Adipocyte (in vitro differentiated cells): ENCODE data around the gene CCT2.
"Not testable (repeated sequence)": the region's sequence is repeated elsewhere in the genome, so short reads cannot be mapped to it uniquely, and the experiment has no call there.

Experiments
- DNase-seq: peaks from one replicate; pipeline ENCODE4 v3.0.0-alpha.2; 2015; ENCODE audit warnings: low read depth
- H3K27me3 ChIP-seq: replicated peaks from 2 replicates; pipeline ENCODE4 v1.7.0; 2013; ENCODE audit warnings: mild to moderate bottlenecking, low read length, moderate library complexity; ENCODE audit not compliant: control insufficient read depth, insufficient read depth
- H3K36me3 ChIP-seq: 2 replicates; pipeline ENCODE4 v1.7.0; 2013; ENCODE audit warnings: low read length, mild to moderate bottlenecking, moderate library complexity; ENCODE audit not compliant: control insufficient read depth, insufficient read depth, severe bottlenecking
- H3K4me1 ChIP-seq: 2 replicates; pipeline ENCODE4 v1.7.0; 2013; ENCODE audit warnings: mild to moderate bottlenecking, low read length, moderate library complexity; ENCODE audit not compliant: control insufficient read depth, insufficient read depth
- H3K4me3 ChIP-seq: 2 replicates; pipeline ENCODE4 v1.7.0; 2013; ENCODE audit warnings: mild to moderate bottlenecking, low read length, moderate library complexity
- H3K9ac ChIP-seq: 2 replicates; pipeline ENCODE4 v1.7.0; 2013; ENCODE audit warnings: mild to moderate bottlenecking, low read length, moderate library complexity
- H3K9me3 ChIP-seq: 2 replicates; pipeline ENCODE4 v1.7.0; 2013; ENCODE audit warnings: mild to moderate bottlenecking, low read length, moderate library complexity; ENCODE audit not compliant: control insufficient read depth

CCT2 gene

GRCh38 chr12:69589082-69589481 is 3.8 kb downstream of the CCT2 start:
- no peaks in the 10 kb centered on the region for H3K9me3 ChIP-seq
- DNase-seq = no peak
- H3K9ac ChIP-seq = no peak overlapping the region
- H3K36me3 ChIP-seq = peaks cover 74% of the 10 kb centered on the region
- no peak overlapping the region for H3K4me3 ChIP-seq
- H3K27me3 ChIP-seq = no peaks in the 10 kb centered on the region
- peaks cover 7% of the 10 kb centered on the region for H3K4me1 ChIP-seq

- Histone ChIP-seq H3K27me3 (no peaks in the 10 kb centered on the region), H3K4me1 (no peaks in the 10 kb centered on the region), H3K9me3 (no peaks in the 10 kb centered on the region), H3K4me3 (no peak overlapping the region), H3K36me3 (peaks cover 99% of the 10 kb centered on the region), H3K9ac (no peak overlapping the region)
- no peak for DNase-seq
Observed at GRCh38 chr12:69595689-69596088, 10.4 kb downstream of the CCT2 start.

- H3K4me3 ChIP-seq = no peak overlapping the region
- no peak overlapping the region for H3K9ac ChIP-seq
- peaks cover 99% of the 10 kb centered on the region for H3K36me3 ChIP-seq
- H3K9me3 ChIP-seq = no peaks in the 10 kb centered on the region
- H3K27me3 ChIP-seq = no peaks in the 10 kb centered on the region
- no peak for DNase-seq
- no peaks in the 10 kb centered on the region for H3K4me1 ChIP-seq
Observed at GRCh38 chr12:69598174-69598753, 13.0 kb downstream of the CCT2 start.

- peaks cover 77% of the 10 kb centered on the region for H3K36me3 ChIP-seq
- DNase-seq = no peak
- no peak overlapping the region for H3K9ac ChIP-seq
- H3K27me3 ChIP-seq = no peaks in the 10 kb centered on the region
- no peak overlapping the region for H3K4me3 ChIP-seq
- no peaks in the 10 kb centered on the region for H3K9me3 ChIP-seq
- H3K4me1 ChIP-seq = no peaks in the 10 kb centered on the region
Observed at GRCh38 chr12:69600804-69601203, 15.5 kb downstream of the CCT2 start.

DNA sequence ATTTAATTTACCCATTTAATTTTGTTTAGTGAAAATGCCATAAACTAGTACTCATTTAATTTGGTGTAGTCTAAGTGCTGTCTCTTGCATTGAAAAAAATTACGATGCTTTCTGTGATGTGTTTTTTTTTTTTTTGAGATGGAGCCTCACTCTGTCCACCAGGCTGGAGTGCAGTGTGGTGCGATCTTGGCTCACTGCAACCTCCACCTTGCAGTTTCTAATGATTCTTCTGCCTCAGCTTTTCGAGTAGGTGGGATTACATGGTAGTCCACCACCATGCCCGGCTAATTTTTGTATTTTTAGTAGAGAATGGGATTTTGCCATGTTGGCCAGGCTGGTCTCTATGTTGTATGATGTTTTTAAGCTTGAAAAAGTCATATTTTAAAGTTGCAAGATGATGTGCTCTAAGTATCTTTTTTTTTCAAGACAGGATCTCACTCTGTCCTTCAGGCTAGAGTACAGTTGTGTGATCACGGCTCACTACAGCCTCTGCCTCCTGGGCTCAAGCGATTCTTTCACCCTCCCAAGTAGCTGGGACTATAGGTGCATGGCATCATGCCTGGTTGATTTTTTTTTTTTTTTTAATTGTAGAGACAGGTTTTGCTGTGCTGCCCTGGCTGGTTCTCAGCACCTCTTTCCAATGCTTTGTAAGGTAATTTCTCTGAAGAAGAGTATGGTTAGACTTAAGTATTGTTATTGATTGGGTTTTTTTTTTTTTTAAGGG is 16.9 kb downstream of the CCT2 start:
- Histone ChIP-seq H3K36me3 (peaks cover 64% of the 10 kb centered on the region), H3K9ac (no peak overlapping the region), H3K27me3 (no peaks in the 10 kb centered on the region), H3K4me3 (no peak overlapping the region), H3K4me1 (no peaks in the 10 kb centered on the region), H3K9me3 (no peaks in the 10 kb centered on the region)
- DNase-seq = no peak

GRCh38 chr12:69602954-69603353 is 17.7 kb downstream of the CCT2 start:
- H3K27me3 ChIP-seq = no peaks in the 10 kb centered on the region
- H3K9ac ChIP-seq = no peak overlapping the region
- DNase-seq = no peak
- peaks cover 56% of the 10 kb centered on the region for H3K36me3 ChIP-seq
- no peak overlapping the region for H3K4me3 ChIP-seq
- no peaks in the 10 kb centered on the region for H3K9me3 ChIP-seq
- no peaks in the 10 kb centered on the region for H3K4me1 ChIP-seq

DNA sequence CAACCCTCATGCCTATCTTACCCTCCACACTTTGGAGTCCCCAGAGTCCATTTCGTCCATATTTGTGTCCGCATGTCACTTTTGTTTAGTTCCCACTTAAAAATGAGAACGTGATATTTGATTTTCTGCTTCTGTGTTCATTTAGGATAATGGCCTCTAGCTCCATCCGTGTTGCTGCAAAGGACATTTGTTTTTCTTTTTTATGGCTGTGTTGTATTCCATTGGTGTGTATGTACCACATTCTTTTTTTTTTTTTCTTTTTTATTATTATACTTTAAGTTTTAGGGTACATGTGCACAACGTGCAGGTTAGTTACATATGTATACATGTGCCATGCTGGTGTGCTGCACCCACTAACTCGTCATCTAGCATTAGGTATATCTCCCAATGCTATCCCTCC is 18.3 kb downstream of the CCT2 start:
- H3K27me3 ChIP-seq, H3K4me1 ChIP-seq, H3K4me3 ChIP-seq, H3K9ac ChIP-seq, DNase-seq, H3K9me3 ChIP-seq: not testable (repeated sequence)
- peaks cover 50% of the 10 kb centered on the region for H3K36me3 ChIP-seq

DNA sequence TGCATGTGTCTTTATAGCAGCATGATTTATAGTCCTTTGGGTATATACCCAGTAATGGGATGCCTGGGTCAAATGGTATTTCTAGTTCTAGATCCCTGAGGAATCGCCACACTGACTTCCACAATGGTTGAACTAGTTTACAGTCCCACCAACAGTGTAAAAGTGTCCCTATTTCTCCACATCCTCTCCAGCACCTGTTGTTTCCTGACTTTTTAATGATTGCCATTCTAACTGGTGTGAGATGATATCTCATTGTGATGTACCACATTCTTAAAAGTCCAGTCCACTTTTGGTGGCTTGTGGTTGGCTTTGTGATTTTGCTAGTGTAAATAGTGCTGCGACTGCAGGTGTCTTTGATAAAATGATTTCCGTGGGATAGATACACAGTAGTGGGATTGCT is 19.0 kb downstream of the CCT2 start:
- not testable (repeated sequence) for DNase-seq, H3K4me3 ChIP-seq, H3K9ac ChIP-seq, H3K27me3 ChIP-seq, H3K9me3 ChIP-seq, H3K4me1 ChIP-seq
- H3K36me3 ChIP-seq = peaks cover 43% of the 10 kb centered on the region

DNA sequence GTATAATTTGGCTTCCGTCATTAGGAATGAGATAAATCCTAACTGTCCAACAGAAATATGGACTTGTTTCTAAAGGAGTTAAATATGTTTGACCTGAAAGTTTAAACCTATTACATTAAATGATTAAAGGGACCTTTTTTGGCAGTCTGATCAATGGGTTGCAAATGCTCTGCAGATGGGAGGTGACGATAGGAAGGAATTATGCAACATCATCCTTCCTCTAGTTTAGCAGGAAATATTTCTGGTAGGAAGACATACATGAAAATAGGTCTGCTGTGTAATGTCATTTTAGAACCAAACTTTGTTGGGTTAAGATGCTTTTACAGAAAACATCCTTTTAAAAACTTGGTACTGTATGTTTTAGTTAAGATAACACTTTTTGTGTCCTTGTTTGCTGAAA is 22.9 kb downstream of the CCT2 start:
- H3K4me3 ChIP-seq = no peak overlapping the region
- H3K27me3 ChIP-seq = no peaks in the 10 kb centered on the region
- no peak overlapping the region for H3K9ac ChIP-seq
- H3K36me3 ChIP-seq = peaks cover 4% of the 10 kb centered on the region
- H3K4me1 ChIP-seq = no peaks in the 10 kb centered on the region
- H3K9me3 ChIP-seq = no peaks in the 10 kb centered on the region
- DNase-seq = peak; percentile 12

DNA sequence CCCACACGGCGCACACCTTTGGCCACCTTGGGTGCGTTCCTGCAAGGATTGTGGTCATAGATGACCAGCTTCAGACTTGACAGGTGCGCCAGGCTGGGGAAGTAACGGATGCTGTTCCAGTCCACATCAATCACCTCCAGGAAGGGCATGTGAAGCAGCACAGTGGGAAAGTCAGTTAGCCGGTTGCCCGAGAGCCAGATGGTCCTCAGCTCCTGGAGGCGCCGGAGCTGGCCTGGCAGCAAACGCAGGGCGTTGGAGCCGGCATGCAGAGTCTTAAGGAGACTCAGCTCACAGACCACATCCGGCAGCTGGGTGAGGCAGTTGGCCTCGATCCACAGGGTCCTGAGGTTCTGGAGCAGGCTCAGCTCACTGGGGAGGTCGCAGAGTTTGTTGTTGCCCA is 24.9 kb downstream of the CCT2 start:
- no peak for DNase-seq
- no peaks in the 10 kb centered on the region for H3K9me3 ChIP-seq
- H3K9ac ChIP-seq = no peak overlapping the region
- H3K4me3 ChIP-seq = no peak overlapping the region
- no peaks in the 10 kb centered on the region for H3K36me3 ChIP-seq
- H3K4me1 ChIP-seq = no peaks in the 10 kb centered on the region
- H3K27me3 ChIP-seq = no peaks in the 10 kb centered on the region

DNA sequence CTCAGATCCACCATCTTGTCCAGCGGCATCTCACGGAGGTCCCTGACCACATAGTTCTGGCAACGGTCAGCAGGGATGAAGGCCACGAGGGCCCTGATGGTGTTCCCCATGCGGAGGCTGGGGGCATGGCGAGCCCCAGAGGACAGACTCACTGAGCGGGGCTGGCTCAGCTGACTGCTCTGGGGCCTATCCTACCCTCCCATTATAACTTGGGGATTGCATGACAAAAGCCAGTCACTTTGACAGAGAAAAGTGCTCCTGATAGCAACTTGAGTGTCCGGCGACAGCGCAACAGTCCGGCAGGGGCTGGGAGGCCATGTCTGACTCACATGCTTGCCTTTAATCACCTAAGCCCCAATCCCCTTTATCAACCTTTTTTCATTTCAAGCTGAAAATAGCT is 25.5 kb downstream of the CCT2 start, which contains the start of gene LRRC10:
Gene LRRC10 (minus strand): TSS at position 179 of the 400 bp plus-strand sequence. CDS start 69 bp downstream, at position 110.
- no peak within 1 kb of the TSS for H3K4me3 ChIP-seq
- no peaks in the 10 kb centered on the region for H3K36me3 ChIP-seq
- H3K9me3 ChIP-seq = no peaks in the 10 kb centered on the region
- H3K27me3 ChIP-seq = no peaks in the 10 kb centered on the region
- H3K9ac ChIP-seq = no peak within 1 kb of the TSS
- DNase-seq = no peak
- H3K4me1 ChIP-seq = no peaks in the 10 kb centered on the region

DNA sequence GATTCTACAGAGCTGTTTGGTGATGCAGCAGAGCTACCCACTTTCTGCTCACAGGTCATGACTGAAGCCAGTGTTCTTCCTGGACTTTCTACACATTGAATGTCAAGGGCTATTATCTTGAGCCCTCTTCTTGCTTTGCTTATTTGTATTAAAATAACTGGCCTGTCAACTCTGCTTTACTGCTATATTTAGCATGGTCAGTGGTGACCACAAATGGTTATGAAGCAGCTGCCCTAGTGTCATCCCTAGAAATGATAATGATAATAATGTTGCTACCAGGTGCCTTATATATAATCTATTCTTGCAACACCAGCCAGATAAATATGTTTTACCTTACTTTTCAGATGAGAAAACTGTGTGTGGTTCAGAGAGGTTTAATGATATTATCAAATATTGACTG is 28.1 kb downstream of the CCT2 start:
- H3K4me1 ChIP-seq = no peaks in the 10 kb centered on the region

More for the DNA sequence above, 28.1 kb downstream of the CCT2 start:
- Histone ChIP-seq H3K9me3 (no peaks in the 10 kb centered on the region), H3K9ac (no peak overlapping the region), H3K27me3 (peaks cover 2% of the 10 kb centered on the region), H3K4me3 (no peak overlapping the region), H3K36me3 (no peaks in the 10 kb centered on the region)
- no peak for DNase-seq
